H9 (cell line): Measurements from ENCODE around the gene BORA. TPM values are rescaled to one million over a fixed set of nuclear protein-coding genes. Genes with fewer than 3 reads are reported as not detected.

ENCODE experiments used
- DNase-seq: peaks from one replicate; pipeline ENCODE4 v3.0.0-alpha.2; 2017
- H2AFZ ChIP-seq: one replicate; pipeline ENCODE4 v1.6.1; 2013; ENCODE audit warnings: mild to moderate bottlenecking, low read length, control low read depth, moderate library complexity
- H2AK5ac ChIP-seq: 2 replicates; pipeline ENCODE4 v1.6.1; 2013; ENCODE audit warnings: low read length, control low read depth, mixed read lengths; ENCODE audit not compliant: insufficient read length
- H2BK120ac ChIP-seq: one replicate; pipeline ENCODE4 v1.6.1; 2013; ENCODE audit warnings: low read depth, mild to moderate bottlenecking, low read length, control low read depth, inconsistent platforms; ENCODE audit not compliant: poor library complexity, severe bottlenecking
- H2BK12ac ChIP-seq: 2 replicates; pipeline ENCODE4 v1.6.1; 2013; ENCODE audit warnings: low read length, control low read depth, mixed read lengths, low read depth; ENCODE audit not compliant: insufficient read length
- H2BK15ac ChIP-seq: 2 replicates; pipeline ENCODE4 v1.6.1; 2013; ENCODE audit warnings: low read depth, low read length, control low read depth
- H2BK20ac ChIP-seq: one replicate; pipeline ENCODE4 v1.6.1; 2013; ENCODE audit warnings: low read depth, mild to moderate bottlenecking, low read length, control low read depth, inconsistent platforms; ENCODE audit not compliant: poor library complexity, severe bottlenecking
- H2BK5ac ChIP-seq: 2 replicates; pipeline ENCODE4 v1.6.1; 2013; ENCODE audit warnings: low read length, control low read depth, mixed read lengths; ENCODE audit not compliant: insufficient read length
- H3K14ac ChIP-seq: 2 replicates; pipeline ENCODE4 v1.6.1; 2013; ENCODE audit warnings: low read length, control low read depth; ENCODE audit not compliant: insufficient read depth
- H3K18ac ChIP-seq: 2 replicates; pipeline ENCODE4 v1.6.1; 2013; ENCODE audit warnings: low read depth, mild to moderate bottlenecking, mixed read lengths, low read length, control low read depth; ENCODE audit not compliant: insufficient read length
- H3K23ac ChIP-seq: 2 replicates; pipeline ENCODE4 v1.6.1; 2013; ENCODE audit warnings: low read length, control low read depth, mixed read lengths, low read depth; ENCODE audit not compliant: insufficient read length
- H3K23me2 ChIP-seq: 2 replicates; pipeline ENCODE4 v1.6.1; 2013; ENCODE audit warnings: low read depth, mild to moderate bottlenecking, mixed read lengths, low read length, control low read depth; ENCODE audit not compliant: insufficient read length, poor library complexity, severe bottlenecking
- H3K27ac ChIP-seq: 2 replicates; pipeline ENCODE4 v1.5.1; 2013; ENCODE audit warnings: low read length, control low read depth, mixed read lengths, low read depth; ENCODE audit not compliant: insufficient read length
- H3K27me3 ChIP-seq: 2 replicates; pipeline ENCODE4 v1.6.1; 2013; ENCODE audit warnings: low read length, control low read depth, inconsistent platforms; ENCODE audit not compliant: insufficient read depth
- H3K4ac ChIP-seq: 2 replicates; pipeline ENCODE4 v1.6.1; 2013; ENCODE audit warnings: low read depth, mild to moderate bottlenecking, control low read depth, inconsistent platforms, low read length, moderate library complexity
- H3K4me1 ChIP-seq: 2 replicates; pipeline ENCODE4 v1.6.1; 2013; ENCODE audit warnings: low read length, control low read depth, inconsistent platforms; ENCODE audit not compliant: insufficient read depth
- H3K4me2 ChIP-seq: 2 replicates; pipeline ENCODE4 v1.6.1; 2013; ENCODE audit warnings: low read length, control low read depth, mixed read lengths; ENCODE audit not compliant: insufficient read length, insufficient read depth
- H3K56ac ChIP-seq: 2 replicates; pipeline ENCODE4 v1.6.1; 2013; ENCODE audit warnings: low read depth, mild to moderate bottlenecking, mixed read lengths, low read length, control low read depth; ENCODE audit not compliant: insufficient read length
- H3K79me1 ChIP-seq: 2 replicates; pipeline ENCODE4 v1.6.1; 2013; ENCODE audit warnings: low read depth, mild to moderate bottlenecking, moderate library complexity, low read length, control low read depth, inconsistent platforms; ENCODE audit not compliant: insufficient read depth, poor library complexity, severe bottlenecking
- H3K79me2 ChIP-seq: 2 replicates; pipeline ENCODE4 v1.6.1; 2013; ENCODE audit warnings: low read length, control low read depth, inconsistent platforms; ENCODE audit not compliant: insufficient read depth
- H3K9ac ChIP-seq: 2 replicates; pipeline ENCODE4 v1.6.1; 2013; ENCODE audit warnings: low read length, control low read depth, mixed read lengths; ENCODE audit not compliant: insufficient read length; ENCODE audit errors: extremely low read depth
- H3K9me3 ChIP-seq: one replicate; pipeline ENCODE4 v1.6.1; 2013; ENCODE audit warnings: low read depth, low read length, inconsistent platforms; ENCODE audit not compliant: control insufficient read depth
- H3T11ph ChIP-seq: one replicate; pipeline ENCODE4 v1.6.1; 2013; ENCODE audit warnings: mild to moderate bottlenecking, low read length, control low read depth, inconsistent platforms
- H4K20me1 ChIP-seq: one replicate; pipeline ENCODE4 v1.6.1; 2013; ENCODE audit not compliant: control insufficient read depth, insufficient read length, insufficient read depth
- H4K5ac ChIP-seq: 2 replicates; pipeline ENCODE4 v1.6.1; 2013; ENCODE audit warnings: low read depth, mild to moderate bottlenecking, mixed read lengths, low read length, control low read depth; ENCODE audit not compliant: insufficient read length
- H4K8ac ChIP-seq: replicated peaks from 2 replicates; pipeline ENCODE4 v1.6.1; 2013; ENCODE audit warnings: low read length, control low read depth, mixed read lengths, low read depth; ENCODE audit not compliant: insufficient read length
- H4K91ac ChIP-seq: 2 replicates; pipeline ENCODE4 v1.6.1; 2013; ENCODE audit warnings: low read depth, mild to moderate bottlenecking, moderate library complexity, mixed read lengths, low read length, control low read depth; ENCODE audit not compliant: insufficient read length
- H3K27ac Mint-ChIP-seq, 3 experiments: 2 replicates in 2 of 3; 3 replicates in 1 of 3; pipeline ENCODE4 v1.8.0; 2020 to 2021; ENCODE audit warnings: mixed read lengths in 3 of 3, mild to moderate bottlenecking in 1 of 3, moderate library complexity in 1 of 3
- H3K27me3 Mint-ChIP-seq: 2 replicates; pipeline ENCODE4 v1.8.0; 2021; ENCODE audit warnings: low read depth, mild to moderate bottlenecking, moderate library complexity, mixed read lengths
- H3K36me3 Mint-ChIP-seq, 3 experiments: 2 replicates in 2 of 3; 3 replicates in 1 of 3; pipeline ENCODE4 v1.8.0; 2020 to 2021; ENCODE audit warnings: low read depth in 3 of 3, mixed read lengths in 3 of 3; ENCODE audit not compliant: insufficient read depth in 1 of 3
- H3K4me1 Mint-ChIP-seq, 2 experiments: 2 replicates each; pipeline ENCODE4 v1.8.0; 2020; ENCODE audit warnings: mixed read lengths in 2 of 2
- H3K4me3 Mint-ChIP-seq, 2 experiments: 2 replicates in 1 of 2; 3 replicates in 1 of 2; pipeline ENCODE4 v1.8.0; 2020 to 2021; ENCODE audit warnings: mild to moderate bottlenecking in 2 of 2, mixed read lengths in 2 of 2, moderate library complexity in 1 of 2
- H3K9me3 Mint-ChIP-seq, 2 experiments: 2 replicates in 1 of 2; 3 replicates in 1 of 2; pipeline ENCODE4 v1.8.0; 2020; ENCODE audit warnings: mild to moderate bottlenecking in 2 of 2, mixed read lengths in 2 of 2, moderate library complexity in 1 of 2
- CTCF ChIP-seq: fragments of 200-600 bp; sonication (generic); conservative IDR thresholded peaks from 3 replicates; pipeline ENCODE4 v1.8.0; 2021; ENCODE audit warnings: antibody characterized with exemption, mild to moderate bottlenecking
- WGBS: extraction: QIAGEN DNeasy Blood & Tissue Kit; methylation state at CpG from one replicate; pipeline ENCODE4 v1.1.7; 2013; ENCODE audit warnings: missing lambda C conversion rate, low lambda C conversion rate, mixed read lengths; ENCODE audit not compliant: insufficient read length; ENCODE audit errors: extremely low coverage; 5-methylcytosine and 5-hydroxymethylcytosine counted together
- total RNA-seq: library from RNA; stranded (reverse); gene quantifications from 2 replicates; pipeline ENCODE4 v1.2.1, GENCODE V29; 2021

Gene BORA
- total RNA-seq, 1 experiment from 2014 or later = 16.5 TPM

DNA sequence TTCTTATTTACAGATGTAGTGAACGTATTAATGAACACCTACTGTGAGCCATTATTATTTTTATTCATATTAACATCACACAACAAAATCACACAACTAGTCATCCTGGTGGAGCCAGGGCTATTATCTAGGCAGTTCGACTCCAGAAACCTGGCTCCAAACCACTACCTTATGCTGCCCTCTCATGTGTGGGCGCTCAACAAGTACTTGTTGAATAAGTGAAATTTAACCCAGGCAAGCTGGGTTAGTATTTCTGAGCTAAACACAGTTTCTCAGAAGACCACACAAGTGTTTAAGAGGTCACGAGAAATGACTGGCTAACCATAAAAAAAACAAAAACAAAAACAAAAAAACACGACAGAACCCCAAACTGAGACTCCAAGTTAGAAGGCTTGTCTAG is 33.9 kb upstream of the BORA start:
- Histone ChIP-seq H3K79me2 (no peaks in the 10 kb centered on the region), H3K23ac (no peak overlapping the region), H4K91ac (no peak overlapping the region), H2BK12ac (no peak overlapping the region), H4K5ac (no peak overlapping the region), H2BK15ac (no peak overlapping the region), H3K9me3 (peaks cover 7% of the 10 kb centered on the region), H3K18ac (no peak overlapping the region), H2BK20ac (no peak overlapping the region), H2BK120ac (no peak overlapping the region), H2AFZ (no peak overlapping the region), H3K56ac (no peak overlapping the region), H3K4ac (no peak overlapping the region), H2AK5ac (no peak overlapping the region), H3K4me2 (no peak overlapping the region), H3K27me3 (no peaks in the 10 kb centered on the region), H3K14ac (no peak overlapping the region), H3K4me1 (no peaks in the 10 kb centered on the region), H3K27ac (no peak overlapping the region), H3K9ac (no peak overlapping the region), H3K79me1 (no peaks in the 10 kb centered on the region), H4K8ac (no peak overlapping the region), H4K20me1 (no peaks in the 10 kb centered on the region), H3T11ph (no peak overlapping the region), H2BK5ac (no peak overlapping the region), H3K23me2 (no peaks in the 10 kb centered on the region)
- H3K27me3 Mint-ChIP-seq = no peaks in the 10 kb centered on the region; the same call in 1 of the 2 replicates
- H3K4me3 Mint-ChIP-seq = no peak overlapping the region
- DNase-seq = no peak
- no CpG with 5 or more reads among the region's 5 CpGs for WGBS
- H3K4me1 Mint-ChIP-seq = no peaks in the 10 kb centered on the region
- H3K27ac Mint-ChIP-seq = no peak overlapping the region
- TF ChIP-seq CTCF = no peak
- H3K36me3 Mint-ChIP-seq = peaks cover 10 to 25% (median 13%) of the 10 kb centered on the region in 3 experiments
- H3K9me3 Mint-ChIP-seq = peaks cover 24 to 27% of the 10 kb centered on the region in 2 experiments
